GM18870 (cell line): ENCODE data around the gene LPCAT1.
"Not testable (repeated sequence)": the region's sequence is repeated elsewhere in the genome, so short reads cannot be mapped to it uniquely, and the experiment has no call there.

Experiments
- ATAC-seq: cut with Tn5 transposase; IDR thresholded peaks from one replicate; pipeline ENCODE4 v1.9.1; 2021; ENCODE audit warnings: moderate library complexity; ENCODE audit not compliant: unreplicated experiment

Gene LPCAT1

DNA sequence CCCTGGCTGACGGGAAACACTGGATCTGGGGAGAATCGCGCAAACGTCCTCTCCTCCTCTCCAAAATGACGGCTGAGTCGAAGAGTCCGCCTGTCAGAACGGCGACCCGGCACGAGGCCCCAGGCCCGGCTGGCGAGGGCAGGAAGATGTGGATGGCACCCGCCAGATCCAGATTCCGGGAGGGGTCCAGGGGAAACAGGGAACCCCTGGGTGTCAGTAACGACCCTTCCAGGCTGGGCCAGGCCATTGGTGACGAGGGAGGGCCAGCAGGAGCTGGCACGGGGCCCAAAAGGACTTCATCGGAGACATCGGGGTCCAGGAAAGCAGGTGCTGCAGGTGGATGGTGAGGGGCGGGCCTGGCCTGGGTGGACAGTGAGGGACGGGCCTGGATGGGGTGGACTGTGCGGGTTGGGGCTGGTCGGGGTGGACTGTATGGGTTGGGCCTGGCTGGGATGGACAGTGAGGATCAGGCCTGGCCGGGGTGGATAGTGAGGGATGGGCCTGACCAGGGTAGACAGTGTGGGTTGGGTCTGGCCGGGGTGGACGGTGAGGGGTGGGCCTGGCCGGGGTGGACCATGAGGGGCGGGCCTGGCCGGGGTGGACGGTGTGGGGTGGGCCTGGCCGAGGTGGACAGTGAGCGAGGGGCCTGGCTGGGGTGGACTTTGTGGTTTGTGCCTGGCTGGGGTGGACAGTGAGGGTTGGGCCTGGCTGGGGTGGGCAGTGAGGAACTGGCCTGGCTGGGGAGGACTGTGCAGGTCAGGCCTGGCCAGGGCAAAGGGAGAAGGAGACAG is 92.5 kb downstream of the LPCAT1 start:
- ATAC-seq: no peak

DNA sequence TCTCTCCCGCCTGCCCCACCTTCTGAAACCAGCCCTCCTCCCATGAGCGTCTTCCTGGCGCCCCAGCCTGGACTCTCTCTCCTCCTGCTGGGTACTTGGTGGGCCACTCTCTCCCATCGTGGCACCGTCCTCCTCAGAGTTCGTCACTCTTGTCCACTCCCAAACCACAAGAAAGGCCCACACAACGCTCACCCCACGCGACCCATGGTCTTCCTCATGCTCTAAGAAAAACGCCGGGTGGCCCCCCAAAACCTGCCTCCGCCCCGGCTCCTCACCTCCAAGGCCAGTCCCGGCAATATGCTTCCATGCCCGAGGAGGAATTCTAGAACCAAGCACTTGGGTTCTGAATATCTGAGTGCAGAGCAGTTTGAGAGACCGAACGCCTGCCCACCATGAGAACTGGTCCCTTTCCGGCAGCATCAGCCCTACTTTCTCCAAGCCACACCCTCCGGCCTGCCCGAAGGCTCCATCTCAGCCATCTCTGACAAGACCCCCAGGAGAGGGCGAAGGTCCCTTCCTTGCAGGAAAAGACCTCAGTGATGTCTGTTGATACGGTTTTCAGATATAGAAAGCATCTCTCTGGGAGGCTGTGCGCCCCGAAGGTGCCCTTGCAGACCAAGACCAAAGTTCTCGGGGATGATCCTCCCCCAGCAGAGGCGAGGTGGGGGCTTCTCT is 93.5 kb downstream of the LPCAT1 start:
- ATAC-seq: no peak

DNA sequence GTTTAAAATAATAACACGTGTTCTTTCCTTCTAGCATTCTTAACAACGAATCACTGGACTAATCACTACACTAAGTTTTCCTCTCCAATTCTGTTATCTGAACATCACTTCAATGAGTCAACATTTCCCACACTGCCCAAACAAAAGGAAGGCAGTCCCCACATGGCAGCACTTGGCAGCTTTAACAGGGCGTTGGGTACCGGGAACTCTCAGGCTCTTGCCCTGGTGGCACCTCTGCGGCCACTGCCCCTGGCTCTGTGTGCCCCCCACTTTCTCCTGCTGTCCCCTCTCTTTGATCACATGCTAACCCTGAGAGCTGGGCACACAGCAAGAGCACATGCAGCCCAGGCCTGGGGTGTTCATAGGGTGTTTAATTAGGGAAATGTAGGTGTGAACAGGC is 94.3 kb downstream of the LPCAT1 start:
- no peak for ATAC-seq

DNA sequence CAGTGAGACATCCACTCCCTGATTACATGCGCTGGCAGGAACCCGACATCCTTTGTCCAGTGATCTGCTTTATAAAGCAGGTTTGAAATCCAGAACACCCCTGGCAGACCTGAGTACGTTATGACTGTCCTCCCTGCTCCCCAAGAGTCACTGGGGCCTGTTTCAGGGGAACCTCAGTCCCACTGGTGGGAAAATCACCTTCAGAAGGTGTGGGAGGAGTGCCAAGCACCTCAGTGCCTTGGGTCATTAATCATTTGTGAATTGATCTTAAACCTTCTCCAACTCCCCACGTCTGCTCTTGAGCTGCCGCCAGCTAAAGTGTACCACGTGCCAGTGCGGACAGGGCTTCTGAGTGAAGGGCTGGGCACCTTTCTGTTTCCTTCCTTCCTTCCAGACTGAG is 94.7 kb downstream of the LPCAT1 start:
- no peak for ATAC-seq

DNA sequence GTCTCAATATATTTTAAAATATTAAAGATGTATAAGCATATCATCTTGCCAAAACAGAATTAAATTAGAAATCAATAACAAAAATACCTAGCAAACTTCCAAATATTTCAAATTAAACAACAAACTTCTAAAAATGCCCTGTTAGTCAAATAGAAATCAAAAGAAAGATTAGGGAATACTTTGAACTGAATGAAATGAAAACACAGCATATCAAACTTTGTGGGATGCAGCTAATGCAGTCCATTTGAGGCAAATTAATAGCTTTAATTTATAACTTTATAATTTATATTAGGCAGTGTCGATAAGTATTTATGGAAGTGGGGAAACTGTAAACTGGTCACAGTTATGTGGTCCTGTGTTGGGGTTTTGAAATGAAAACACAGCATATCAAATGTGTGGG is 95.7 kb downstream of the LPCAT1 start:
- ATAC-seq: no peak

DNA sequence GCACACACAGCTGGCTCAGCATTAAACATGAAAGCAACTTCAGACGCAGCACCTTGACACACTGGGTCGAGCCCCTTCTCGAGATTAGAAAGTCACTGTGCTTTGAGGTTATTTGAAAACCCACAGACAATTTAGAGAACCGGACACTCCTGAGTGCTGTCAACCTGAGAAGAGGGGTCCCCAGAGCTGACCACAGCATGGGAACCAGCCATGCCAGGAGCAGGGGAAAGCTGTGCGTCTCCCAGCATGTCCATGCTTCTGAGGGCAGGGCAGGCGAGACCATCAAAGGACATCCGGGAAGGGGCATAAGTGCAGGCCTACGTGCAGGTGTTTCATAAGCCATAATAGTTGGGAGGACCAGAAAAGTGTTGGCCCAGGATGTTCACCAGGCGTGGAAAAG is 99.0 kb downstream of the LPCAT1 start:
- ATAC-seq: no peak

DNA sequence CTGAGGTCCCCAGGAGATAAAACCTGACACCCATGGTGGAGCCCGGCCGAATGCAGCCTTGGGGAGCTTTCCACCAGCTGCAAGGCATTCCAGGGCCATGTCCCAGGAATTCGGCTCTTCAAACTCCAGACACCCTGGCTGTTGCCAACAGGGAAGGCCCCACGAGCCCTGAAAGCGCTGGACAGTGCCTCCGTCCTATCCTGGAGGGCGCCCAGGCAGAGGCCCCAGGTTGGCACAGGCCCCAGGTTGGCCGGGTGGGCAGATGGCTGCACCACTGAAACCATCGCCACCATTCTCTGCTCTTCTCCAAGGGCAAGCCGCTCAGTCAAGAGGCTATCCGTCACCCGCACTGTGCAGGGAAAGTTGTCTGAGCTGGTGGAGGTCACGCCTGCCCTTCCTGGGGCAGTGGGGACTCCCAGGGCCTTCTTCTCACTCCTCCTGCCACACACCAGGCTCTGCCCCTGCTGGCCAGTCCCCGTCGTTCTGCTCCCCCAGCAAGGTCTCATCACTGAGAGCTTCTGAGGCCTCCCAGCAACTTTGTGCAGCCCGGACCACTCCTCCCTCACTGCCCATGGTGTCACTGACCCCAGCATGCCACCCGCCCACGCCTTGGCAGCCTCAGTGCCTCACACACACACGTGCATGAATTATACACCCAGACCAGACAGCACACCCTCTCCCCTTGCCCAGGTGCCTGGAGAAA is 99.7 kb downstream of the LPCAT1 start:
- no peak for ATAC-seq

DNA sequence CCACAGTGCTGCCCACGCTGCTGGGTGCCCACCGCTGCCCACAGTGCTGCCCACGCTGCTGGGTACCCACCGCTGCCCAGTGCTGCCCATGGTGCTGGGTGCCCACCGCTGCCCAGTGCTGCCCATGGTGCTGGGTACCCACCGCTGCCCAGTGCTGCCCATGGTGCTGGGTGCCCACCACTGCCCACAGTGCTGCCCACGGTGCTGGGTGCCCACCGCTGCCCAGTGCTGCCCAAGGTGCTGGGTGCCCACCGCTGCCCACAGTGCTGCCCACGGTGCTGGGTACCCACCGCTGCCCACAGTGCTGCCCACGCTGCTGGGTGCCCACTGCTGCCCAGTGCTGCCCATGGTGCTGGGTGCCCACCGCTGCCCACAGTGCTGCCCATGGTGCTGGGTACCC is 101.2 kb downstream of the LPCAT1 start:
- ATAC-seq: not testable (repeated sequence)

DNA sequence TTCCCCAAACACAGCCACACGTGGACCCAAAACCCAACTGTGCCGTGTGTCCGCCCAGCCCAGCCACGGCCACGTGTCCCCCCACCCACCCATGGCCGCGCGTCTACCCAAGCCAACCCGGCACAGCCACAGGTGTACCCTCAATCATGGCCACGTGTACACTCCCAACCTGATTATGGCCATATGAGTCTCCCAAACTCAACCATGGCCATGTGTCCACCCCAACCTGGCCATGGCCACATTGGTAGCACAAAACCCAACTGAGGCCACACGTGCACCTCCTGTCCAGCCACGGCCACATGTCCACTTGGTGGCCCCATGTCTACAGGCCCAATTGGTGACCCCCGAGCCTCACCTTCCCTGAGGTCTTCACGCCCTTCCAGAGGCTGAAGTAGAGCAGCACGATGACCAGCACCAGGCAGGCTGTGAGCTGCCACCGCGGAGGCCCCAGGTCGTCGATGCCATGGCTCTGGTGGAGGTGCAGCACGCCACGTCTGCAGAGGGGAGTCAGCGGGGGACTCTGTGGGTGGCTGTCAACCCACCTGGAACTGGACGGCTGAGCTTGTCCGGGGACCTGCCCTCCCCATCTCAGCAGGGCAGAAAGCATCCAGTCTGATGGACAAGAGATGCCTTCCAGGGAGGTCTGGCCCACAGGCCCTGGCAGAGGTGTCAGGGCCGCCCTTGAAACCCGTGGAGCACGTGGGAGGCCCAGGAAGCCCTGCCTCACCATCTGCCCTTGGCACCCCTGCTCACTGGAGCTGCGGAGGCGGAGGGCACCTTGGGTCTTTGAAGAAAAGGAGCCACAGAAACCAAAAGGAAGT is 102.0 kb downstream of the LPCAT1 start:
- ATAC-seq: no peak

DNA sequence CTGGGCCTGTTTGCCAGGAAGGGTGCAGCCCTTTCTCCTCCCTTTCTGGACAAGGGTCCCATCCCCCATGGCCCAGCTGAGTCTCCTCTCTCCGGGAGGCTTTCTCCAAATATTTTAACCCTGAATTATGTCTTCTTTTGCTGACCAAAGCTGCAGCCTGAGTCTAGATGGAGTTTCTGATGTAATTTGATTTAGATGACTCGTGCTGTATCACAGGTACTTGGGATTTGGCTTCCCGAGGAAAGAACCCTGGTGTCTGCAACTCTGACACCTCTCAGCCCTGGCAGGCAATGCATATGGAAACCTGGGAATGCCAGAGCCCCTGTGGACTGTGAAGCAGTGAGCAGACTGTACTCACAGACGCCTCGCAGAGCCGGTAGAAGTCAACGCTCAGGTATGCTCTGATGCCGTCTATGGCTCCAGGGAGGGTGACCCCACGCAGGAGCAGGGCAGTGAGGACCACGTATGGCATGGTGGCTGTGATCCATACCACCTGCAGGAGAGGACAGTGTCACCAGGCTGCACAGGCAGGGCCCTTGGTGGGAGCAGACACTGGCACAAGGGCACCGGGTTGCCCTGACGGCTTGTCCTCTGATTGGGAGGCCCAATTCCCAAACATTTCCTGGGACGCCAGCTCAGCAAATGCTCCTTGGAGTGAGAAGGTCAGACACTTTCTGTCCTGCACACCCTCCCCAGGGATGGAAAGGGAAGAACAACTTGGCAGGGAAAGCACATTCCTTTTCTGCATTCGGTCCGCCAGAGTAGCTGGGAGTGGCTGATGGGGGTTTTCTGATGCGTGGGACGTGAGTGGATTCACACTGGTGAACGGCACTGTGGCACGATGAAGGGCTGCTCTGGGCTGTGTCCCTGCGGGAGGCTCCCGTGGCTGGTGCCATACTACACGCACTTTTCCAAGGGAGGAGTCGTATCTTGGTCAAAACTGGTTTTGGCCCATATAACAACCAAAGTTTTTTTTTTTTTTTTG is 103.3 kb downstream of the LPCAT1 start:
- no peak for ATAC-seq

DNA sequence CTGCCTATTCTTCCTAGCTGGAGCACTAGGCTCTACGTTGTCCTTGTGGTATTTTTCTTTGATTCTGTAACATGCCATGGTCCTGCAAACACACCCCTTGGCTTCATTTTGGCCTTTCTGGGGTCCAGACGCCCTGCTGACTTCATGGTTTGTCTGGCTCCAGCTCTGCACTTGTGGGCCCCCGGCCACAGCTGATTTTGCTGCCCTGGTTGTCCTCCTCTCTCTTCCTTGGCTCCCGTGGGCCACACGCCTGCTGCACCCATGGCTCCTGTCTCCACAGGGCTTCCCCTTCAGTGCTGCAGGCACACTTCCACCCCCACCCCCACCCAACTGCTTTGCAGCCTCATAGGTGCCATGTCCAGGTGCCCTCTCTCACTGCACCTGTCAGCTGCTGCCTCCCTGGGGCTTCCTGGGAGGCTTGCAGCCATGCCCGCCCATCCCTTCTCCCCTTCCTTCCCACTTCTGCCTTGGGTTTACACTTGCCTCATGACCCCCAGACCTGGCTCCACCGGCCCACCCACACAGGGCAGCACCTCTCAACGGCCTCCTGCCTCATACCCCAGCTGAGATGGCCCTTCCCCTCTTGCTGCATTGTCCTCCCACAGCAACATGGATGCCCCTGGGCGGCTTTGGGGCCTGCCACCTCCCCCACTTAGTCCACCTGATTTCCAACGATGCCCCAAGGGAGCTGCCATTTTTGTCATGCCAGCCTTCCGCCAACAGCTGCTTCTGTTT is 104.1 kb downstream of the LPCAT1 start:
- no peak for ATAC-seq

DNA sequence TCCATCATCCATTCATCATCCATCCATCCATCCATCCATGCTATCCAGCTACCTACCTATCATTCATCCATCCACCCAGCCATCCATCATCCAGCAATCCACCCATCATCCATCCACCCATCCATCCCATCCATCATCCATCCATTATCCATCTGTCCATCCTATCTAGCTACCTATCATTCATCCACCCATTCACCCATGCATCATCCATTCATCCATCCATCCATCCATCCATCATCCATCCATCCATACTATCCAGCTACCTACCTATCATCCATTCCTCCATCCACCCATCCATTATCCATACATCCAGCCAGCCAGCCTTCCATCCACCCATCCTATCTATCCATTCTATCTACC is 104.9 kb downstream of the LPCAT1 start:
- ATAC-seq: no peak

DNA sequence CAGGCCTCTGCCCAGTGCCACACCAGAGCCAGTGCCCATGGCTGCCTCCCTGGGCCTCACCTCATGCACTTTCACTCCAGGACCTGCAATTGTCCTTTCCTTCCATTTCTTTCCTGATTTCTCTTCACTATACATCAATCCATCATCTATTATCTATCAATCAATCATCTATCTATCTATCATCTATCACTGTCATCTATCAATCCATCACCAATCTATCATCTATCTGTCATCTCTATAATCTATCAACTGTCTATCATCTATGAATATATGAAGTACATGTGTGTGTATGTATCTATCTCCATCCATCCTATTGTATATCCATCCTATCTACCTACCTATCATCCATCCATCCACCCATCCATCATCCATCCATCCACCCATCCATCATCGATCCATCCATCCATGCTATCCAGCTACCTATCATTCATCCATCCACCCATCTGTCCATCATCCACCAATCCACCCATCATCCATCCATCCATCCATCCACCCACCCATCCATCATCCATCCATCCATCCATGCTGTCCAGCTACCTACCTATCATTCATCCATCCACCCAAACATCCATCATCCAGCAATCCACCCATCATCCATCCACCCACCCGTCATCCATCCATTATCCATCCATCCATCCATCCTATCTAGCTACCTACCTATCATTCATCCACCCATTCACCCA is 105.4 kb downstream of the LPCAT1 start:
- ATAC-seq: no peak

DNA sequence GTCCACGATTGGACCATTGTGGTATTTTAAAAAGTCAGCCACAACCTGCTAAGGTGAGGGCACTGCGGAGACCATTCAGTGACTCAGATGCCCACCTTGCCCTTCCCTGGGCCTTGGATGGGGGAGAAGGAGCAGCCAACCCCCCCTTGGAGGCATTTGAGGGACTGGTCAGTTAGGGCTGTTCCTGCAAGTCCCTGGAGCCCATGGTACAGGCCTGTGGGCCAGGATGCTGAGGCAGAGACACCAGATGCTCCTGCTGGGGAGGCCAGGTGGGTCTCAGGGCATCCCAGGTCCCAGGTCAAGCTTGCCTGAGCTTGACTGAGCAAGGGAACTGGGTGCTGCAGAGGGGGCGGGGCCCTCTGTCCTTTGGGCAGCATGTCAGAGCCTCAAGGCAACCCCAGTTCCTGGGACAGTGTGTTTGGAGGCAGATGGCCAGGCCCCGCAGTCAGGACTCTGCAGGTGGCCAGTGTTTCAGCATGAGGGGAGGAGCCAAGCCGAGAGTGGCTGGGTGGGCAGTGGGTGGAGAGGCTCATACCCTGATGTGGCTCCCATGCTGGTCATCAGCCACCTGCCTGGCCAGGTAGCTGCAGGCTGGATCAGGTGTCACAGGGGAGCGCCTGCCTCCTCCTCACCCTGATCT is 106.1 kb downstream of the LPCAT1 start:
- ATAC-seq: no peak

DNA sequence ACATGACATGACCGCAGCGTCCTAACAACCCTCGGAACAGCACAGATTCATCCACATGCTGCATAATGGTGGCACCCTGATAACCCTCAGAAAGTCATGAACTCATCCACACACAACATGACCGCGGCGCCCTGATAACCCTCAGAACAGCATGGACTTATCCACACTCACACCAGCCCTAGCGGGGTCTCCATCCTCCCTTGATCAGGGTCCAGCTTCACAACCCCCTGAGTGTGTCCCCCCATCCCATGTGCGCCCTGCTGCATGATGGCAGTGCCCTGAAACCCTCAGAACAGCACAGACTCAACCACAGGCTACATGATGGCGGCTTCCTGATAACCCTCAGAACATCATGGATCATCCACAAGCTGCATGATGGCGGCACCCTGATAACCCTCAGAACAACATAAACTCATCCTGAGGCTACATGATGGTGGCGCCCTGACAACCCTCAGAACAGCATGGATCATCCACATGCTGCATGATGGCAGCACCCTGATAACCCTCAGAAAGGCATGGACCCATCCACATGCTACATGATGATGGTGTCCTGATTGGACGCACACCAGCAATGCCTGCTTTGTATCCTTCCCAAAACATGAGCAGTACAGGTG is 106.8 kb downstream of the LPCAT1 start:
- no peak for ATAC-seq

DNA sequence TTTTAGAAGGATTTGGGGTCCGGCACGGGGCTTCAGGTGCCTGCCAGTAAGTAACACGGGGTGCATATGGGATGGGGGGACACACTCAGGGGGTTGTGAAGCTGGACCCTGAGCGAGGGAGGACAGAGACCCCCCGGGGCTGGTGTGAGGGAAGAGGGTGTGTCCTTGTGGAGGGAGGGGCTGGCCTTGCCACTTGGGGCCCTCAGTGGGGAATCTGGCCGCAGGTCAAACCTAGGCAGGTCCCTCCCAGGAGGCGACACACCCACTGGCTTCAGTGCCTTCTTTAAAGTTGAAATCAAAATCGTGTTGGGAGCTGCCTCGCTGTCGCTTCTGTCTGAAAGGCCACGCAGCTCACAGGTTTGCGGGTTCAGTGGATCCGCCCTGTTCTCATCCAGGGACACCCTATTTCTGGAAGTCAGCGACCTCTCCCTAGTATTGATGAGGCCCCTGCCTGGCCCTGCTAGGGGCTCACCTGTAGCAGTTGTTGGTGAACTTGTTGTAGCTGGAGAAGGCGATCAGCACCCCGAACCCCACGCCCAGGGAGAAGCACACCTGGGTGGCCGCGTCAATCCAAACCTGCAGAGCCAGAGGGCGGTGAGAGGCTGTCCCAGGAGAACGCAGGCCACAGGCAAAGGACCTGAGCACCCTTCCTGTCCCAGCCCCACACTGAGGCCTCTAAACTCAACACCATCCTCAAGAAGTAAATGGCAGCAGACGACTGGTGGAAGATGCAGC is 108.0 kb downstream of the LPCAT1 start:
- ATAC-seq: no peak

DNA sequence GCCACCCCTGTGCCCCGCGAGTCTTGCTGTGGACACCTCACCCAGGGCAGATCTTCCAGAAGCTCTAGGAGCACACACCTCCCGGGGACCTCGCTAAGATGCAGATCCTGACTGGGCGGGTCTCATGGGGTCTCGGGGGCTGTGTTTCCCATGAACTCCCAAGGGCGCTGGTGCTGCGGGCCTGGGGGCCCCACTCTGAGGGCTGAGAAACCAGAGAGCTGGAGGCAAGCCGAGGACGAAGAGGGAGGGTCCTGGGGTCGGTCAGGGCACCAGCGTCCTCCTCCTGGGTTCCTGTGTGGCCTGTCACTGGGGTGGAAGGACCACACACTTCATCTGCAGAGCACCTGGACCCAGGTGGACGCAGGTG is 108.7 kb downstream of the LPCAT1 start:
- ATAC-seq: no peak
